ENCODE results near the gene SCNN1G.

SCNN1G gene

GRCh38 chr16:23207485-23207884 lies 24.9 kb downstream of the SCNN1G start:
- no peak for ATAC-seq
- TF ChIP-seq GLIS3 (CRISPR knock-in tag; IDR thresholded peaks at IDR 0.05) (no peak), CREB5 (CRISPR knock-in tag; IDR thresholded peaks at IDR 0.05; ENCODE audit: low read depth) (no peak), SNAI2 (CRISPR knock-in tag; IDR thresholded peaks at IDR 0.05) (no peak), PPARA (CRISPR knock-in tag; IDR thresholded peaks at IDR 0.05; ENCODE audit: borderline replicate concordance) (no peak), ZFP3 (CRISPR knock-in tag; IDR thresholded peaks at IDR 0.05) (no peak), ZC3H10 (CRISPR knock-in tag; IDR thresholded peaks at IDR 0.05) (no peak), ARNTL (CRISPR knock-in tag; IDR thresholded peaks at IDR 0.05; ENCODE audit: borderline replicate concordance, low read depth) (no peak), CSDC2 (CRISPR knock-in tag; IDR thresholded peaks at IDR 0.05) (no peak), BACH2 (CRISPR knock-in tag; IDR thresholded peaks at IDR 0.05; ENCODE audit: borderline replicate concordance) (no peak), PATZ1 (CRISPR knock-in tag; IDR thresholded peaks at IDR 0.05; ENCODE audit: borderline replicate concordance) (no peak), OSR1 (CRISPR knock-in tag; IDR thresholded peaks at IDR 0.05) (no peak), ZNF70 (CRISPR knock-in tag; IDR thresholded peaks at IDR 0.05) (no peak), TCF4 (CRISPR knock-in tag; IDR thresholded peaks at IDR 0.05; ENCODE audit: borderline replicate concordance) (no peak), ZNF565 (CRISPR knock-in tag; conservative IDR thresholded peaks at IDR 0.05; ENCODE audit: low read depth) (no peak), ZFP30 (CRISPR knock-in tag; IDR thresholded peaks at IDR 0.05) (no peak), TOX (CRISPR knock-in tag; IDR thresholded peaks at IDR 0.05; ENCODE audit: borderline replicate concordance) (no peak), ISL1 (CRISPR knock-in tag; IDR thresholded peaks at IDR 0.05) (no peak), ESRRG (CRISPR knock-in tag; IDR thresholded peaks at IDR 0.05) (no peak)
- TF ChIP-seq, protein P1, sequence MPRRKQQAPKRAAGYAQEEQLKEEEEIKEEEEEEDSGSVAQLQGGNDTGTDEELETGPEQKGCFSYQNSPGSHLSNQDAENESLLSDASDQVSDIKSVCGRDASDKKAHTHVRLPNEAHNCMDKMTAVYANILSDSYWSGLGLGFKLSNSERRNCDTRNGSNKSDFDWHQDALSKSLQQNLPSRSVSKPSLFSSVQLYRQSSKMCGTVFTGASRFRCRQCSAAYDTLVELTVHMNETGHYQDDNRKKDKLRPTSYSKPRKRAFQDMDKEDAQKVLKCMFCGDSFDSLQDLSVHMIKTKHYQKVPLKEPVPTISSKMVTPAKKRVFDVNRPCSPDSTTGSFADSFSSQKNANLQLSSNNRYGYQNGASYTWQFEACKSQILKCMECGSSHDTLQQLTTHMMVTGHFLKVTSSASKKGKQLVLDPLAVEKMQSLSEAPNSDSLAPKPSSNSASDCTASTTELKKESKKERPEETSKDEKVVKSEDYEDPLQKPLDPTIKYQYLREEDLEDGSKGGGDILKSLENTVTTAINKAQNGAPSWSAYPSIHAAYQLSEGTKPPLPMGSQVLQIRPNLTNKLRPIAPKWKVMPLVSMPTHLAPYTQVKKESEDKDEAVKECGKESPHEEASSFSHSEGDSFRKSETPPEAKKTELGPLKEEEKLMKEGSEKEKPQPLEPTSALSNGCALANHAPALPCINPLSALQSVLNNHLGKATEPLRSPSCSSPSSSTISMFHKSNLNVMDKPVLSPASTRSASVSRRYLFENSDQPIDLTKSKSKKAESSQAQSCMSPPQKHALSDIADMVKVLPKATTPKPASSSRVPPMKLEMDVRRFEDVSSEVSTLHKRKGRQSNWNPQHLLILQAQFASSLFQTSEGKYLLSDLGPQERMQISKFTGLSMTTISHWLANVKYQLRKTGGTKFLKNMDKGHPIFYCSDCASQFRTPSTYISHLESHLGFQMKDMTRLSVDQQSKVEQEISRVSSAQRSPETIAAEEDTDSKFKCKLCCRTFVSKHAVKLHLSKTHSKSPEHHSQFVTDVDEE (CRISPR knock-in tag; IDR thresholded peaks at IDR 0.05): no peak

DNA sequence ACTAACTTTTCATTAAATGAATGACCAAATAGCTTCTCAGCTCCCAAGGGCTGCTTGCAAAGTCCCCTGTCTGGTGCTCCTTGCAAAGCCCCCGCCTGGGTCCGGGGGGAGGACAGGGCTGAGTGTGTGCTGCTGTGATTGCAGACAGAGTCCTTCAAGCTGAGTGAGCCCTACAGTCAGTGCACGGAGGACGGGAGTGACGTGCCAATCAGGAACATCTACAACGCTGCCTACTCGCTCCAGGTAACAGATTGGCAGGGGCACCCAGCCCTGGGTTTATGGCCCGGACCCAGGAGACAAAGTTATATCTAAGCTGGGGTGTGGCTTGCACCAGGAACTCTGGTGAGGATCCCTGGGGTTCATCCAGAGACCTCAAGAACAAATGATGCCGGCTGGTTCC lies 27.1 kb downstream of the SCNN1G start:
- TF ChIP-seq RARB (CRISPR knock-in tag; IDR thresholded peaks at IDR 0.05) (no peak), OSR1 (CRISPR knock-in tag; IDR thresholded peaks at IDR 0.05) (no peak), ESRRG (CRISPR knock-in tag; IDR thresholded peaks at IDR 0.05) (no peak), ARNTL (CRISPR knock-in tag; IDR thresholded peaks at IDR 0.05; ENCODE audit: borderline replicate concordance, low read depth) (no peak), ISL1 (CRISPR knock-in tag; IDR thresholded peaks at IDR 0.05) (no peak), TCF4 (CRISPR knock-in tag; IDR thresholded peaks at IDR 0.05; ENCODE audit: borderline replicate concordance) (no peak), TOX (CRISPR knock-in tag; IDR thresholded peaks at IDR 0.05; ENCODE audit: borderline replicate concordance) (no peak), ZNF565 (CRISPR knock-in tag; conservative IDR thresholded peaks at IDR 0.05; ENCODE audit: low read depth) (no peak), ZNF70 (CRISPR knock-in tag; IDR thresholded peaks at IDR 0.05) (no peak), PPARA (CRISPR knock-in tag; IDR thresholded peaks at IDR 0.05; ENCODE audit: borderline replicate concordance) (no peak), ZNF8 (CRISPR knock-in tag; IDR thresholded peaks at IDR 0.05) (no peak), SNAI2 (CRISPR knock-in tag; IDR thresholded peaks at IDR 0.05) (no peak)
- no peak for ATAC-seq

DNA sequence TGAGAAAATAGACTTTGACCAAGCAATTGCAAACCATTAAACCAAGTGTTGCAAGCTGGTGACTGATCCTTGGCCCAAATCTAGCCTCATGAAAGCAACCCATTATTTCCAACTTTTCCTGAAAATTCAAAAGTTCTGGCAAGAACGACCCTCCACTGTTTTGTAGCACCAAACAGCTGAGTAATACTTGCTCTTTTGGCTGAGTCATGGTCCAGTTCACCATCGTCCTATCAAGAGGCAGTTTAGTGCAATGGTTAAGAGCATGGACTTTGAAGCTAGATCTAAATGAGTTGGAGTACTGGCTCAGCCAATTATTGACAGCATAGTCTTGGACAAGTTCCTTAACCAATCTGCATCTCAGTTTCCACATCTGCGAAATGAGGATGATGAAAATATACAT lies 31.3 kb downstream of the SCNN1G start:
- ATAC-seq: no peak
- TF ChIP-seq ZFP3 (CRISPR knock-in tag; IDR thresholded peaks at IDR 0.05) (no peak), PPARA (CRISPR knock-in tag; IDR thresholded peaks at IDR 0.05; ENCODE audit: borderline replicate concordance) (no peak), ARNTL (CRISPR knock-in tag; IDR thresholded peaks at IDR 0.05; ENCODE audit: borderline replicate concordance, low read depth) (no peak), ZNF565 (CRISPR knock-in tag; conservative IDR thresholded peaks at IDR 0.05; ENCODE audit: low read depth) (no peak), ESRRG (CRISPR knock-in tag; IDR thresholded peaks at IDR 0.05) (no peak), OSR1 (CRISPR knock-in tag; IDR thresholded peaks at IDR 0.05) (no peak)

DNA sequence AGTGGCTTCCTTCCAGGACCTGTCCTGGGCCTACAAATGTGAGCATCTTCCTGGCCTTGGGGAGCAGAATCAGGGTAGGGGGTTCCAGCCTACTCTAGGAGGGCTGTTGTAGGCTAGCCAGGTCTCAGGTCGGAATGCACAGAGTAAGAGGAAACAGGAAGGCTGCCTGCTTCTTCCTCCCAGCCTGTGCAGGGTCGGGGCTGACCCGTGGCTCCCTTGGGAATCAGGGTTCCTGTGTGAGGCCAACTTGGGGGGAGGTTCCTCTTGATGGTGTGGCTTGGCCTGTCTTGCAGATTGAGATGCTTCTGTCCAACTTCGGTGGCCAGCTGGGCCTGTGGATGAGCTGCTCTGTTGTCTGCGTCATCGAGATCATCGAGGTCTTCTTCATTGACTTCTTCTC lies 32.3 kb downstream of the SCNN1G start:
- no peak for TF ChIP-seq GLIS3 (CRISPR knock-in tag; IDR thresholded peaks at IDR 0.05)
- no peak for TF ChIP-seq PPARA (CRISPR knock-in tag; IDR thresholded peaks at IDR 0.05; ENCODE audit: borderline replicate concordance)
- no peak for TF ChIP-seq ARNTL (CRISPR knock-in tag; IDR thresholded peaks at IDR 0.05; ENCODE audit: borderline replicate concordance, low read depth)
- no peak for ATAC-seq
